GM19372 (cell line): ENCODE results near the gene RAMACL.

Experiments used
- ATAC-seq: cut with Tn5 transposase; IDR thresholded peaks from one replicate; pipeline ENCODE4 v1.9.1; 2021; ENCODE audit warnings: mild to moderate bottlenecking, low read depth, moderate library complexity; ENCODE audit not compliant: unreplicated experiment

RAMACL gene

GRCh38 chr6:166559662-166560061 is 26.8 kb downstream of the RAMACL start:
- no peak for ATAC-seq

DNA sequence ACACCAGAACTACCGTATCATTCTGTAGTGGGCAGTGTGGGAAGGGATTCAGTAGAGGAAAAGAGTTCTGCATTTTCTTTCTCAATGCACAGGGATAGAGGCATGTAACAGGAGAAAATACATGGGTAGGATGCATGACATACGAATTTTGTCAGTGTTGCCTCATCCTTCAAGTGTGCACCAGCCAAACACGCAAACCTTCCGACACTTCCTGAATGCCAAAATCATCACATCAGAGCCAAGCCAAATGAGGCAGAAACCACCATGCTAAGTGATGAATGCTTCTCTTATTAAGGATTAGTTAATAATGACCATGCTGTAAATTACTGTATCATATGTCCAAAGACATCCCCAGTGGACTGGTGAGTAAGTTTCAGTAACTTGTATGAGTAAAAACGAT is 27.3 kb downstream of the RAMACL start:
- no peak for ATAC-seq

- no peak for ATAC-seq
Observed at GRCh38 chr6:166558156-166559005, 28.1 kb downstream of the RAMACL start.

DNA sequence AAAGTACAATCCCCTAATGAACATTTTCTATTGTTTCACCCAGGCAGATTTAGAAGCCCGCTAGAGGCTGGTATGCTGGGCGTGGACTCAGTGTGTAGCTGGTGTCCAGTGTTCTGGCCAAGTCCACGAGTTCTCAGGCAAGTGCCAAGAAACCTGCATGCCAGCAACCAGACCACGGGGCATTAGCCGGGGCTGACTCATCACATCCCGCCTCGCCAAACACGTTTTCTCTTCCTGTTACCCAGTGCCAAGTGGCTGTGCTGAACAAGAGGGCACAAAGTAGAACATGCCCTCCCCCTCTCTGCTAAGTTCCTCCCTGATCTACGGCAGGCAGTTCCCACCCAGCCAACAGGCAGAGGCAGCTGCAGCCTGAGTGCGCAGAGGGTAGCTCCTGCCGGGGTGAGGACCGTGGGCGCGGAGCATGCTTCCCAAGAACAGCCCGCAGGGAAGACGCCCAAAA is 29.6 kb downstream of the RAMACL start:
- no peak for ATAC-seq

GRCh38 chr6:166556336-166556735 is 30.1 kb downstream of the RAMACL start:
- no peak for ATAC-seq

- no peak for ATAC-seq
Observed at GRCh38 chr6:166555086-166555485, 31.4 kb downstream of the RAMACL start.

DNA sequence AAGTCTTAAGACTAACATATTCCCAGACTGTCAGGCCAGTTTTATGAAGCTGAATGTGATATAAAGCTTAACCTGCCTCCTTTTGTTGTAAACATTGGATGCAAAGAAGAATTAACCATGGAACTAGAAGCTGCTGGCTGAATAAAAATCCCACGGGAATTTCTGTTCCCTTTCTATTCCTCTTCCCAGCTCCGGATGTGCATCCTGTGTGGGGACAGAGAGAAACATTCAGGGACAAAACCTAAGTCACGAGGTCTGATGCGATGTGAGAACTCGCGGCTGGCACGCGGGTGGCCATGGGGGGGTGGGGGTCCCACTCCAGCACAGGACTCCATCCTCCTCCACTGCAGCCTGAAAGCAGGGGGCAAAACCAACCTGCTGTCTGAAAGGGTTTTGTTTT is 32.2 kb downstream of the RAMACL start:
- ATAC-seq: no peak

GRCh38 chr6:166553563-166554271 is 32.8 kb downstream of the RAMACL start:
- no peak for ATAC-seq

- no peak for ATAC-seq
Observed at GRCh38 chr6:166552600-166552999, 33.9 kb downstream of the RAMACL start.

- ATAC-seq: no peak
Observed at GRCh38 chr6:166551754-166552495, 34.6 kb downstream of the RAMACL start.

DNA sequence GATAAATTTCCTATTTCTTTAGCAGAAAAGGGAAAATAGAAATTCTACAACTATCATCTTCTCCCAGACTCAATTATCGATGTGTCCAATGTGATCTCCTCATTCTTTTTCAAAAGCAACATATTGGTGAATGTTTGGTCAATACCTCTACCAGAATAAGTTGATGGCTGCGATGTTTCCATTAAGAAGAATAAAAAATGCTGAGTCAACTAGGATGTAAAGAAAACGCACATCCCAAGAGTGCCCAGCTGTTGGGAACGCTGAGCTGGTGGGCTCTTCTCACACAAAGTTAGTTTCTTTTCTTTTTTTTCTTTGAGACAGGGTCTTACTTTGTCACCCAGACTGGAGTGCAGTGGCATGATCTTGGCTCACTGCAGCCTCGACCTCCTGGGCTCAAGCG is 39.8 kb downstream of the RAMACL start:
- no peak for ATAC-seq

- ATAC-seq: no peak
Observed at GRCh38 chr6:166545156-166546034, 41.1 kb downstream of the RAMACL start.

DNA sequence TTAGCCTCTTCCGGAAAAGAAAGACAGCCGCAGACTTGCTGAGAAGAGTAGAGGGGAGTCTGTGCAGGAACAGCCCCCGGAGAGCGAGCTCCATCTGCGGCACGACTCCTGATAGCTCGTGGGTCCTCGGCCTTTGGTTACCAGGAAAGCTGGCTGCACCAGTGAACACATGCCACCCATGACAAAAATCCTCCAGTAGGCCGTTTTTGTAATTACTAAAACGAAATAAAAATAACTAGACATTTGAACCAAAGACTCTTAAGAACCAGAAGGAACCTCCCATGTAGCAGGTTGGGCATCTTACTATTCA is 42.2 kb downstream of the RAMACL start:
- ATAC-seq: no peak

GRCh38 chr6:166543603-166544295 is 42.7 kb downstream of the RAMACL start:
- ATAC-seq: no peak

- no peak for ATAC-seq
Observed at GRCh38 chr6:166542580-166542912, 43.9 kb downstream of the RAMACL start.

DNA sequence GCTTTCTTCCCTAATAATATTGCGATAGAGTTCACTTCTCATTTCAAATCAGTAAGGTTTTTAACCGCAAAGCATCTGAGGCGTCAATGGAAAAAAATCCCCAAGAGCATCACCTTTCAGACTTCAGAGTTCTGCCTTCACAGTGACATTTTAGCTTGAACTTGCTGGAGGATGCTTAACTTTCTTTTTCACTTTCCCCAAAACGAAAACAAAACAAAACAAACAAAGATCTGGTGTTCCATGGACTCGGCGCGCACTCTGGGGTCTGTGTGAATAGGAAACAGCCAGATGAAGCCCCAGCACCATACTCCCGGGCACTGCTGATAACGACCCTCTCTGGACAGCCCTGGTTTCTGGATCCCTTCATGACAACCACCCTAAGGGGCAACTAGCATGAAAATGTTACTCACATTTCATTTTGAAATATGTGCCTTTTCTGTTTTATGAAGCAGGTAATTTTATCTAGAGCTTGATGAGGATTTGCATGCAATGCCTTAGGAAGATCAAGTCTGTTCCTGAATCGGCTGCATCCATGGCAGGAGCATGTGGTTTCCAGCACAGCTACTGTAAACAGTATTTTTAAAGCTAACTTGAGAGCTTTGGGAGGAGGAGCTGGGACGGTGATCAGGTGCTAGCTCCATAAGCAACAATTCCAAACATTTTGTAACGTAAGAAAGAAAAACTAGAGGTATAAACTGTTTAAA is 44.5 kb downstream of the RAMACL start:
- ATAC-seq: no peak

- peak; percentile 30 for ATAC-seq
Observed at GRCh38 chr6:166541366-166541765, 45.1 kb downstream of the RAMACL start.

DNA sequence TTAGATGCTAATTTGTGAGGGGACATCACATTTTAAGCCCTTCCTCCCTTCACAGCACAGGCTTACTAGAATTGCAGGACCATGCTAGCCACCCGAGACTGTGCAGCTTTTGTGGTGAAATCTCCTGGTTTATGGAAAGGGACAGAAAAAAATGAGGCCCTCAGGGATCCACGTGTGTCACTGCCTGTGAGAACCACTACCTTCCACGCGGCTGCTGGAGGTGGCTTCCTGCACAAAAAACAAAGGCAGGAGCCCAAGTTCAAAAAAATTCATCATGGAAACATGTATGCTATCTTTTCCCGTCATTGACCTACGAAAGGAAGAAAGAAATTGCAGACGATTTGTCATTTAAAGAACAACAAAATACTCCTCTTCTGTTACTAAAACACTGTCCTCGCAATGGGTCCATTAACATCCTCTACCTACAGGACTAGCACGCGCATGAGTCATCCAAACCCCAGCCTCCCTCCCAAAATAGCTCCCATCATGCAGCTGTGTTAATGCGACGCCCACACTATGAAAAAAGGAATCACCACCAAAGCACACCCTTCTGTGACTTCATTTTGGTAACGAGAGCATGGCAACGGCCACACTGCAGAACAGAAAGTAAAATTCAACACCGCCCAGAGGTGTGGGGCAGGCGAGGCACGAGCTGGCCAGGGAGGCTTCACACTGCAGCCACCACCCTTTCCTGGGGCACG is 45.7 kb downstream of the RAMACL start:
- peak; percentile 95 for ATAC-seq

DNA sequence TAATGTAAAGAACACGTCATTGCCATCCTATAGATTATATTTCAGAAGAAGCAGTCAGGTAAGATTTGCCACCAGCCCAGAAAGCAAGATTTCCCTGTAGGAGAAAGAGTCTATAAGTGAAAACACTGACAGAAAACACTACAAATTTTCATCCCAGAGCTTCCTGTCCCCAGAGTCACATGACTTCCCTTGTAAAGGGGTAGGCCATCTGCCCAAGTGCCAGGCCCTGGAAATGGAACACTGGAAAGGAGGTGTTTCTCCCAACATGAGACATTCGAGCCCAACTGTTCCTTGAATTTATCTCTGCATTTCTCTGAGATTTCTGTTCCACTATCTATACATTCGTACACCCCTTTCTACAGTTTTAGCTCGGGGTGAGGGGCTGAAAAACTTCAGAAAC is 46.9 kb downstream of the RAMACL start:
- ATAC-seq: no peak
